Stimulated activated CD8-positive, alpha-beta memory T cell treated with anti-CD3 and anti-CD28 coated beads, Interleukin-7, amount 100 ng/mL, for 4 hours (primary cell): Measurements from ENCODE around the gene PPP1R2.
"Not testable (repeated sequence)": the region's sequence is repeated elsewhere in the genome, so short reads cannot be mapped to it uniquely, and the experiment has no call there.

ENCODE experiments used
- DNase-seq, 2 donors: peaks; one replicate each; pipeline ENCODE4 v3.0.0-alpha.2; 2020; ENCODE audit warnings: low read depth in 2 of 2

Gene PPP1R2

DNA sequence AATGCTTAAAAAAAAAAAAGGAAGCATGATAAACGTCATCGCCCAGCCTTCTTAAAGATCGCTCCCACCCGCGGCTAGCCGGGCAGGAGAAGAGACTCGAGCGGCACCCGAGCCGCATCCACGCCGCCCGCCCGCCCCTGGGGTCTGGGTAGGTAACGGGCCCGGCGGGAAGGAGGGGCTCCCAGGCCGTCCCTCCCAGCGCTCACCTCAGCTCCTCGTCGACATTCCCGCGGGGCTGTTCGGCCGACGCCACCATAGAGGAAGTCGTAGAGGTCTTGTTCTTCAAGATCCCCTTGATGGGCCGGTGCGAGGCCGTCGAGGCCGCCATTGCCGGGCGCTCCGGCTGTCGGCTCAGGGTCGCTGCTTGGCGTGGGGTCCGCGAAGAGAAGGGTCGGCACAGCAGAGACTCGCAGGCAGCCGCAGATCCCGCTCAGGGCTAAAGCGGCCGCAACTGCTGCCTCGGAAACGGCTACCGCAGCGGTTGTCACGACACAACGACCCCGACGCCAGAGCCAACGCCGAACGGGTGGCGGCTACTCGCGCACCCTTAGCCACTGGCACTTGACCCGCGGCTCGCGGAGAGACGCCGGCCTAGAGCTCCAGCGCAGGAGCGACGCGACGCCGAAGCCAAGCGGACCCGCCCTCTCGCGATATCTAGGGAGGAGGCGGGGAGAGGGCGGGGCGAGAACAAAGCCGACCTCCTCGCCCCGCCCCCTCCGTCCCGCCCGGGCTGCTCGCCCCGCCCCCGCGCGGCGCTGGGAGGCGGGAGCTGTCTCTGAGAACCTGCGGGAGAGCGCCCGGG is at the start of gene PPP1R2:
PPP1R2 (minus strand) TSS at position 628 of the 802 bp plus-strand sequence; CDS start at position 328, 300 bp downstream.
- peak; percentile 76 to 87 for DNase-seq

DNA sequence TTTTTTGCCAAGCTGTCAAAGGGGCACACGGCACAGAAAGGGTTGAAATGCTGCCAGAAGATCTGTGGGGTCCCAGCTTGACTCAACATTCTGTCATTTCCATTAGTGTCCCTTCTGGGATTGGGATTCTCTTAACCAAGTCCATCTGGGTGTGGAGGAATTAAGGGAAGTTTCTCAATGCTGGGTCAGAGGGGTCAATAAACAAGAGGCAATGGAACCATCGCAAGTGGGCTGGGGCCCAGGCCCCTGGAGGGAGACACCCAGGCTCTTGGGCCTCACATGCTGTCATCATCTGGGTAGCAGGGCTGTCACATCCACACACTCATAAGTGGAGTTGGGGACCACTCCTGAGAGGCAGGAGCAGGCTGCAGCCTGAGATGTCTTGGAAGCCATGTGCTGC is 48.7 kb upstream of the PPP1R2 start:
- no peak for DNase-seq

DNA sequence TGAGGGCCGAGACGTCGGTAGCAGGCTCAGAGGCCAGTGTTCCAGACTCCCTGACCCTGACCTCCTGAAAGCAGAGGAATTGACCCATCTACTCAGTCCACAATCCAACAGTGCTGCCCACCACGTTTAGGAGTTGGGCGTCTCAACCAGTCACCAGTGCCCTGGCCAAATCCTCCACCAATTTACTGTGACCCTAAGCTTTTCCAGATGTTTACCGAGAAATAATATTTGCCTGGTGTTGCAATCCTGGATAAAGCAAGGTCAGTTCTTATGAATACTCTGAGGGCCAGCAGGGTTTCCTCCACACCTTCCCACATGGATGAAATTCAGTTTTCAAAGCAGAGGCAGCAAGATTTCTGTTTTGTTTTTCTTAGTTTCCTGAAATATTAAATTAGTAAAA is 48.1 kb upstream of the PPP1R2 start:
- DNase-seq = no peak

DNA sequence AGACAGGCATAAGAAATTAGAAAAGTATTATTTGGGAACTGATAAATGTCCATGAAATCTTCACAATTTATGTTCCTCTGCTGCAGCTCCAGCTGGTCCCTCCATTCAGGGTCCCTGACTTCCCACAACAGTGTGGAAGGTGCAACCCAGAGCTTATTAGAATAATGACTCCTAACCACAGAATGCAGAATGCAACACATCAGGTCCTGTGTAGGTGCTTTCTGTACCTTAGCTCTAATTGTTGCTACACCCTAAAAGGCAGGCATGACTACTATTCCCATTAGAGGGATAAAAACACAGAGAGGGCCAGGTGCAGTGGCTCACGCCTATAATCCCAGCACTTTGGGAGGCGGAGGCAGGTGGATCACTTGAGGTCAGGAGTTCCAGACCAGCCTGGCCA is 47.3 kb upstream of the PPP1R2 start:
- DNase-seq = not testable (repeated sequence)

DNA sequence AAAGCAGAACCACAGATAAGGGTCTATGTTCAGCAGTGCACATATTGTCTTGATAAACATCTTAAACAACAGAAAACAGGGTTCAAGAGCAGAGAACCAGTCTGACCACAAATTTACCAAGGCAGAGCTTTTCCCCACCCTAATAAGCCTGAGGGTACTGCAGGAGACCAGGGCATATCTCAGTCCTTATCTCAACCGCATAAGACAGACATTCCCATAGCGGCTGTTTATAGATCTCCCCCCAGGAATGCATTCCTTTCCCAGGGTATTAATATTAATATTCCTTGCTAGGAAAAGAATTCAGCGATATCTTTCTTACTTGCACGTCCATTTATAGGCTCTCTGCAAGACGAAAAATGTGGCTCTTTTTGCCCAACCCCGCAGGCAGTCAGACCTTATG is 46.7 kb upstream of the PPP1R2 start:
- not testable (repeated sequence) for DNase-seq

DNA sequence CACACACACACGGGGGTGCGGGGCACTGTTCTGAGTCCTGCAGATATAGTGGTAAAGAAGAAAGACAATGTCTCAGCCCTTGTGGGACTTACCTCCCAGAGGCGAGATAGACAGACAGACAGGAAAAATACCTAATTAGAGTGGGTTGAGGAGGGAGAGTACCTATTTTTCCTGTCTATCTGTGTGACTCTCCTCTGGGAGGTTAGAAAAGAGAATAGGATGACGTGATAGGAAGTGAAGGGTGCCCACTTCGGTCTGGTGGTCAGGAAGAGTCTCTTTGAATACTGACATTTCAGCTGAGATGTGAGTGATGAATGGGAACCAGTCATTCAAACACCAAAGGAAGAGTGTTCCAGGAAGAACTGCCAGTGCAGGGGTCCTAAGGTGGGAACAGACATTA is 44.7 kb upstream of the PPP1R2 start:
- no peak for DNase-seq

DNA sequence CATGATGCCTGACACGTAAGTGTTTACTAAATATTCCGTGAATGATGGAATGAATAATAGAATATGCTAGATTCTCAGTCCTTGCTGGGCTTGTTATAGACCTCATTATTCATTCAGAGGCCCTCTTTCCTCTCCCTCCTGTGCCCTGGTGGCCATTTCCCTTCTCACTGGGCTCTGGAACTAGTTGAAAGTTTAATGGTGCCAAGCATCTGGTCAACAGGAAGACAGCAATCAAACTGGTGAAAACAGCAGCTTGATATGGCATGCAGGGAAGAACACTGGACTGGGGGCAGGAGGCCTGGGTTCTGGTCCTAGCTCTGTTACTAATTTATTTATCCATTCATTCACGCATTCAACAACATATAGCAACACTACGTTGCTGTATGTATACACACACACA is 44.3 kb upstream of the PPP1R2 start:
- DNase-seq = no peak

DNA sequence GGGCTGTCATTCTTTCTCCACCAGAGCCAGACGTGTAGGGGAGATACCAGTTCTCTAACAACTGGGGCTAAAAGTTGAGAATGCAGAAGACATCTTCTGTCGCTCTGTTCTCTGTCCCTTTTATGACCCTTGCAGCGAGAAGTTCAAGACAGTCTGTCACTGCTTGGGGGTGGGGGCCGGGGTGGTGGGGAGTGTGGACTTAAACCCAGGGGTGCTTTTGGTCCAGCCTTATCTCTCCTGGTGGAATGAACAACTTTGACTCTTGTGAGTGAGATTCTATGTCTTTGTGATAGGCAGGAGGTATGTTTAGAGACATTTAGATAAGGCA is 41.4 kb upstream of the PPP1R2 start:
- no peak for DNase-seq

DNA sequence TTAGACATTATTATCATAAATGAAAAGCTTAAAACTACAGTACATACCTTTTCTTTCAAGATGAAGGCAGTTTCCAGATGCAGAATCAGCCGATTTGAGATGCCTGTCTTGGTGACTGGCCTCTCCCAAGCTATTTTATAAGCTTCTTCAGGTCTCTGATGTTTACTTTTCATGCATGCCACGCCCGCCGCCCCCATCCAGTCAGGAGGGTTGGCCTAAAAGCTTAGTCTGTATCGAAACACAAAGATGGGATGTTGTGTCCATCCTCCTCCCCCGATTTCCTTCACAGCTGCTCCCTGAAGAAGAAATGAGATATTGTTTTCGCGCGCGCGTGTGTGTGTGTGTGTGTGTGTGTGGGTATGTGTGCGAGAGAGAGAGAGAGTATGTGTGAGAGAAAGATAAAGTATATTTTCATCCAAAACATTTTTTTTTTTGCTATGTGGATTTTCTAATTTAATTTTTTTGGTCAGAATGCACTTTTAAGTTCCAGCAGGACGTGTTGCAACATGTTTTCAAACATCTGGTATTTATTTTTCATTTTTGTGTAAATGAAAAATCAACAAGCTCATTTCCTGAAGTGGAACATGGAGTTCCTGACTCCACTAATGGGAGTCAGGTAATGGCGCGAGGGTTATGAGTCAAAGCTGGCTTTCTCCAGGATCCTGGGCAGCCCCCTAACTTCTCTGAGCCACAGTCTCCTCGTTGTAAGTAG is 40.9 kb upstream of the PPP1R2 start, which contains the start of gene APOD:
APOD (minus strand) TSS at position 110 of the 712 bp plus-strand sequence. CDS start 4,479 bp downstream, outside the sequence.
- DNase-seq = no peak

DNA sequence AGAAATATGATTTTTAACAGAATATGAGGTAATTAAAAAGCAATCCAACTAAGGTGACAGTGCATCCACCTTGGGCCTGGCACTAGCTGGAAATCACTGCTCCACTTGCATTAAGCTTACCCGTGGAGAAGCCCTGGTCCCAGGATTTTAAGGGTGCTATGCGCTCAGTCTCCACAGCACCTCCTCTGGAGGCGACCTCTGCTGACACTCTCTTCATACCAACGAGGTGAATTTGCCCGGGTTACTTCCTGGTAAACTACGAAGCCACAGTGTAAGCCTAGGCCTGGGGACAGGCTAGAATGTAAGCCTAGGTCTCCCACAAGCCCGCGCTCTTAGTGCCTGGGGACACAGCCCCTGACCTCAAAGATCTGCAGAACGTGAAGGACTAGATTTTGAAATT is 39.8 kb upstream of the PPP1R2 start:
- no peak for DNase-seq

DNA sequence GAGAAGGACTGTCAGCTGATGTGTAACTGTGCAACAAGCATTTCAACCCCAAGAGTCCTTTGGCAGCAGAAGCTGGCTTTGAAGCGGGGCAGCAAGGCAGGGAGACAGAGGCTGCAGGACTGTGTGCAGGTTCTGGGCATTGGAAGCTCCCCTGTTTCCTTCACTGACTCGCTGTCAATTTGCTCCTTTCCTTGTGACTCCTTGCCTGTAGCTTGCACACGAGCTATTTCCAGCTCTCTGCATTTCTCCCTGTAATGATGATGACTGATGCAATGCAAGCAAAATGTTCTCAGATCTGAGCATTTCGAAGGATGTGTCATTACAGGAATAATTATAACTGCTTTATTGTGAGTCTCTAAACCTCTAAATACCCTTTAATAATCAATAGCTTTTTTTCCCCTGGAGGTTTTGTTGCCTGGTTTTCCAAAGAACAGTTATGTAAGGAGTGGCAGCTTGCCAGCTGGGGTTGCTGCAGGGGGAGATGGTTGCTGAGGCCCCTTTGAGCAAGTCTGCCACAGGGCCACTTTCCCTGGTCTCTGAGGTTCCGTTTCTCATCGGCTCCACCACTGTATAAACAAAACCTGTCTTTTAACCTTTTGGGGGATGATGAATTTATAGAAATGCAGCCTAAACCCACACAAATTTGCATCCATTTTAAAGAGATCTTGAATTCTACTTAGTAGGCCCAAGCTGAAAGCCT is 37.8 kb upstream of the PPP1R2 start:
- no peak for DNase-seq

DNA sequence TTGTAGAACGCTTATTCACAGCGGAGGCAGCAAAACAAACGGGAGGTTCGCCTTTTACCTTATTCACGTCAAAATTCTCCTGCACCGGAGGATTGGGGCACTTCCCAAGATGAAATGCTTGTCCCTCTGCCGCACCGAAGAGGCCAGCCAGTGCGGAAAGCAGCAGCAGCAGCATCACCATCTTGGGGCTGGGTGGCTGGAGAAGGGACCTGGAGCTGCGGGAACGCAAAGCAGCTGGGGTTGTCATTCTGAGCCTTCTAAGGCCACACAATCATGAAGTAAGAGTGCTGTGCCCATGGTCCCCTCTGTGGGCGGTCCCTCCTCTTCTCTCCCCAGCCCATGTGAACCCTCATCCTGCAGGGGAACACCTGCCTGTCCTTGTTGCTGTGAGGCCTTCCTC is 36.2 kb upstream of the PPP1R2 start:
- DNase-seq = no peak

DNA sequence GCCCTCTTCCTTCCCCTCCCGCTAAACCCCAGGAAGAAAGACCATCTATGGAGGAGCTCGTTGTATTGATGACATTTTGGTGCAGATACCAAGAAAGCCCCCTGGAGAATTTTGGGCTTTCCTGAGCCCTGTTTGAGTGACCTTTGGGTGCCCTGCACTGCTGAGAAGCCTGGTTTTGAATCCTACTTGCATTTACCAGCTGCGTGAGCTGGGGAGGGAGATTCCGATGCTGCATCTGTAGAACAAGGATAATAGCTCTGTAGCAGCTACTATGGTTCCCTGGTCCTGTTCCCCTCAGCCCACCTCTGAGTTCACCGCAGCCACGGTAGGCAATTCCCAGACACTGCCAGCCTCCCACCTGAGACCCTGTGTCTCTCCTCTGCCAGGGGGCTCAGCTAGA is 35.4 kb upstream of the PPP1R2 start:
- no peak for DNase-seq

DNA sequence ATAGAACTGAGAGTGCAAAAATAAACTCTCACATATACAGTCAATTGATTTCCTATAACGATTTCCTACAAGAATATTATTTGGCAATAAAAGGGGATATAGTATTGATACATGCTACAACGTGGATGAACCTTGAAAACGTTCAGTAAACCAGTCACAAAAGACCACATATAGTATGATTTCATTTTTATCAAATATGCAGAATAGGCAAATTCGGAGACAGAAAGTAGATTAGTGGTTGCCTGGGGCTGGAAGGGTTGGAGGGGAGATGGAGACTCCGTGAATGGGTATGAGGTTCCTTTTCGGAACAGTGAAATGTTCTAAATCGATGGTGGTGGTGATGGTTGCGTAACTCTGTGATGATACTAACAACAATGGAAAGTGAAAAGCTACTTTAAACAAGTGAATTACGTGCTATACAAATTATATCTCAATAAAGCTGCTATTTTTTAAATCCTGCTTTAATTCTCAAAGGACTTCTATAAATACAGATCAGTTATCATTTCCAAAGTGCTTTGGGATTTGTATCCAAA is 34.6 kb upstream of the PPP1R2 start:
- no peak for DNase-seq

DNA sequence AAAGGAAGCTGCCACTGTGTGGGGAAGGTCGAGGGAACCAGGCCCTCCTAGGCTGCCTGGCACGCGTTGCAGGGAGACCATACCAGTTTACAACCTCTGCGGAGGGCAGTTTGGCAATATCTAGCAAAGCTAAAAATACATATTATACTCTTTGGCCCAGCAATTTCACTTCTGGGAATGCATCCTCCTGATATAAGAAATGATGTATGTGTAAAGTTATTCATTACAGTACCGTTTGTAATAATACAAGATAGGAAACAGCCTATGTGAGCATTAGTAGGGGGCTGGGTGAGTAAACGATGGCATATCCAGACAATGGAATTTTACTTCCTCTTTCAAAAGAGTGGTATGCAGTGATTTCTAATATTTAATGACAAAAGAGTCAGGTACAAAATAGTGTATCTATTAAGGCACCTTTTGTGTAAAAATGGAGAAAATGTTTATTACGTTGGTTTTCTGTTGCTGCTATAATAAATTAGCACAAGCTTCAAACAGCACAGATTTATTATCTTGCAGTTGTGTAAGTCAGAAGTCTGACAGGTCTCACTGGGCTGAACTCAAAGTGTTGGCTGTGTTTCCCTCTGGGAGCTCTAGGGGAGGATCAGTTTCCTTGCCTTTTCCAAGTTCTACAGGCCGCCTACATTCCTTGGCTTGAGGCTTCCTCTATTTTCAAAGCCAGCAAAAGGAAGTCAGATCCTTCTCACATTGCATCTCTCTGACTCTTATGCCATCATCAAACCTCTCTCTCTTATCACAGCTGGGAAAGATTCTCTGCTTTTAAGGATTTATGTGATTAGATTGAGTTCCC is 31.6 kb upstream of the PPP1R2 start:
- DNase-seq = no peak

DNA sequence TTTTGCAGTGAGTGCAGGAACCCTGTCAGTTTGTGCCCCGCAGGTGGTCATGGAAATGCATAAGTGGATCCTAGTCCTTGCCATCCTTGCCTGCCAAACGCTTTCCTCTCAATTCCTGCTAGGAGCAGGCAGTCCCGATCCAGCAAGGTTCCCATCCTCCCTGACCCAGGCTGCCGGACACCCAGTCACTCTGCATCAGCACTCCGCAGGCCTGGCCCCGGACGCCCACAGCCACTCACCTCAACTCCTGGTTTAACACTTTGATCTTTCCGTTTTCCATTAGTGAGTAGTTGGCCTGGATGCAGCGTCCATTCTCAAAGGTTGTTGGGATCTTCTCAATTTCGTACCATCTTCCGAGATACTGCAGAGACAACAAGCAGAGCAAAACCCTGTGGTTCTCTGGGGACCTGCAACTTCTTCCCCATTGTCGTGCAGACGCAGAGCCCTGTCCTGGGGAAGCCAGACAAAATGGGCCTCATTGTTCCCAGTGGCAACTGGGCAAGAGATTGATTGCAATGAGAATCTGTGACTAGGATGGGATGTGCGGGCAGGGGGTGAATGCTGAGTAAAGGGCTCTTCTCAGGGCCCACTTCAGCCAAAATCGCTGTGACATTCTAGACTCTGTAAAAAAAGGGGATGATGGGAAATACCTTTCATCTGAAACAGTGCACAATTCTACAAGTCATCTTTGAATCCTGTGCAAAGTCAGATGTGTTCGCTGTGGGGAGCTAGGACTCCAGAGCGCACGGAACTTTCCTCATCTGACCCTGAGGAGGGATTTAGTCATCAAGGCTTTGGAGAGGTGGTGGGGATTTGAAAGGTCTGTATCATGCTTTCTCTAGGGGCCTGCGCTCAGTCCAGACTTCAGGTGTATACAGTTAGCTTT is 30.7 kb upstream of the PPP1R2 start:
- DNase-seq = no peak

DNA sequence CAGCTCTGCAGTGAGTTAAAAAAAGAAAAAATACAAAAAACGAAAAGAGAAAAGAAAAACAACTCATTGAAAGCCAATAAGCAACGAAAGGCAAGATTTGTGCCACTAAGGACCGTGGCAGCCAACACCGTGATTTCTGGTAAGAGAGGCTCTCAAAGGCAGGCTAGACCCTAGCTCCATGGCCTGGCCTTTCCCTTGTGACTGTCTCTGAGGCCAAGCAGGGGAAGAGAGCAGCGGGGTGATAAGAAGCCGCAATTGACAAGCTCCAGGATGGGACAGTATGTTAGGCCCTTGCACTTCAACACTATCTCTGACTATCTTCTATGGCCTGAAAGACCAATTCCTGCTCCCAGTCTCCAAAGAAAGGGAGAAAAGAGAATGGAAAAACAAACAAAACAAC is 28.2 kb upstream of the PPP1R2 start:
- no peak for DNase-seq

DNA sequence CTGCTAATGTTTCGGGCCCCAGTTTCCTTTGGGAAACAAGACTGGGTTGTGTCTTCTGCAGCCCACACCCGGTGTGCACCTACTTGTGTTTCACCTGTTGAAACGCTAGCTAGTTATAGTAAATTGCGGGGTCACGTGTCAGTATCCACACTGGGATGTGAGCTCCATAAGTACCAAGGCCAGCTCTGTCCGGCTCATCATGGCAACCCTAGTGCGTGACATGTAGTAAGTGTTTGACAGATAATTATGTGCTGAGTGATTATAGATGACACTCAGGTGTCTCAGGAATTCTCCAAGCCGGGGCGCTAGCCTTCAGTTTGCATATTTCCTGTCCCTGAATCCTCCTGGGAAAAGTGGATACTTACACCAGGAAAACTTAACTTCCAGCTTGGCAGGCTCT is 27.8 kb upstream of the PPP1R2 start:
- no peak for DNase-seq

DNA sequence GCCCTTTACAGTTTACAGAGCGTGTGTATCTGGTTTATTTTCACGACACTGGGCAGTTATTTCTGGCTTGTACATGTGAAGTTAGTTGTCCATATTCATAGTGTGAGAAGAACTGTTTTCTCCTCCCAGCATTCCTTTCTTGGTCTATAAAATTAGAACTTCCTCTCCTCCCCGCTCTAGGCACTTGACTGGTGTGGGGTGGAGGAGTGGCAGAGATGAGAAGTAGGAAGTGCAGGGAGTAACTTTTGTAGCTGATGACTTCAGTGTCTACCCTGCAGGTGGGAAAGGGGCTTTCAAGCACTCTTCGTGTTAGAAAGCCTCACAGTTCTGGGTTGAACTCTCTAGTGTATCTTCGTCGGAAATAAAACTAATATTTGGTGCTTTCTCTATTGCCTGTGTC is 27.2 kb upstream of the PPP1R2 start:
- no peak for DNase-seq

DNA sequence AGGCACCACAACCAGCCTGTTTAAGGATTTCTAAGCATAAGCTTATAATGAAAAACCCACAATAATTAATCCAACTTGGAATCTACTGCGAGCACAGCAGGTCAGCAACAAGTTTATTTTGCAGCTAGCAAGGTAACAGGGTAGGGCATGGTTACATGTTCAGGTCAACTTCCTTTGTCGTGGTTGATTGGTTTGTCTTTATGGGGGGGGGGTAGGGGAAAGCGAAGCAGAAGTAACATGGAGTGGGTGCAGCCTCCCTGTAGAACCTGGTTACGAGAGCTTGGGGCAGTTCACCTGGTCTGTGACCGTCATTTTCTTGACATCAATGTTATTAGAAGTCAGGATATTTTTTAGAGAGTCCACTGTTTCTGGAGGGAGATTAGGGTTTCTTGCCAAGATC is 25.5 kb upstream of the PPP1R2 start:
- no peak for DNase-seq

DNA sequence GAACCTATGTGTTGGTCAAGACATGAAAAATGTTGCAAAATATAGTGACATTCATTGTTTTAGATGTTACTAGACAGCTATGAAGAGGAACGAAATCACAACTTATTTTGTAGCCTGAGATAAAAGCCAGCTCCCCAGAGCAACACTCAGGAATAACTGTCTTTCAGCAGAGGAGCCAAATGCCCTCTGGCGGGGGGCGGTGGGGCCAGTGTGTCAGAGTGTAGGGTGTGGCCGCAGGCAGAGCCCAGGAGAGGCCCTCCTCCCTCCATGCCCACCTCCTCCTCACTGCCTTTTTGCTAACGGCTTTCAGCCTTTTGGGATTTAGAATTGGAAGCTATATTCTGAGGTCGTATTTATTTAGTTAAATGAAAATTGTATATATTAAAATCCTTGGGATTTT is 23.7 kb upstream of the PPP1R2 start:
- DNase-seq = no peak
